NOMO-1 treated with DMSO at 0.1 percent for 48 hours (cell line): ENCODE measurements around the gene ABCF3.

Source experiments
- DNase-seq: peaks from one replicate; lab custom pipeline; 2025; ENCODE audit not compliant: unreplicated experiment; lab: John Stamatoyannopoulos, UW

Gene ABCF3

DNA sequence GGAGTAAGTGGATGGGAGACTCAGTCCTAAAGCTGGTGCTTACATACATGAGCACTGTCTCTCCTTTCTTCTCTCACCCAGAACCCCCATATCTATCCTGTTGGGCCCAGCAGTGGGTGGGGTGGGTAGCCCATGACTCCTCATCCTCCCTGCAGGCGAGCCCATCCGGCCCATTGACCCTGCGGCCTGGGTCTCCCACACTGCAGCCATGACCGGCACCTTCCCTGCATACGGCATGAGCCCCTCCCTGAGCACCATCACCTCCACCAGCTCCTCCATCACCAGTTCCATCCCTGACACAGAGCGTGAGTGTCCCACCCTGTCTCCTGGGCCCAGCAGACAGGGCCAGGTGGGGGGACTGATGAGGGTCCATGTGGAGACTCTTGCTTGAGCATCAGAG lies 19.3 kb upstream of the ABCF3 start:
- no peak for DNase-seq

DNA sequence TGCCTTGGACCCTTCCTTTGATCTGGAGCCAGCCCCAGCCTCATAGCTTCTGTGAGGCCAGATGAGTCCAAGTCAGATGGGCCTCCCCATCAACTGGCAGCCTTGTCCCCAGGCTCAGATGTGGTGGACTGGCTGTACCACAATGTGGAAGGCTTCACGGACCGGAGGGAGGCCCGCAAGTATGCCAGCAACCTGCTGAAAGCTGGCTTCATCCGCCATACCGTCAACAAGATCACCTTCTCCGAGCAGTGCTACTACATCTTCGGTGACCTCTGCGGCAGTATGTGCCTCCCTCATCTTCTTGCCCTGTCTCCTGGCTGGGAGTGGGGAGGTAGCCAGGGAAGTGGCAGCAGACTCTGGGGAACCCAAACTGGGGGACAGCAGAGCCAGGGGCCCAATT lies 18.2 kb upstream of the ABCF3 start:
- no peak for DNase-seq

DNA sequence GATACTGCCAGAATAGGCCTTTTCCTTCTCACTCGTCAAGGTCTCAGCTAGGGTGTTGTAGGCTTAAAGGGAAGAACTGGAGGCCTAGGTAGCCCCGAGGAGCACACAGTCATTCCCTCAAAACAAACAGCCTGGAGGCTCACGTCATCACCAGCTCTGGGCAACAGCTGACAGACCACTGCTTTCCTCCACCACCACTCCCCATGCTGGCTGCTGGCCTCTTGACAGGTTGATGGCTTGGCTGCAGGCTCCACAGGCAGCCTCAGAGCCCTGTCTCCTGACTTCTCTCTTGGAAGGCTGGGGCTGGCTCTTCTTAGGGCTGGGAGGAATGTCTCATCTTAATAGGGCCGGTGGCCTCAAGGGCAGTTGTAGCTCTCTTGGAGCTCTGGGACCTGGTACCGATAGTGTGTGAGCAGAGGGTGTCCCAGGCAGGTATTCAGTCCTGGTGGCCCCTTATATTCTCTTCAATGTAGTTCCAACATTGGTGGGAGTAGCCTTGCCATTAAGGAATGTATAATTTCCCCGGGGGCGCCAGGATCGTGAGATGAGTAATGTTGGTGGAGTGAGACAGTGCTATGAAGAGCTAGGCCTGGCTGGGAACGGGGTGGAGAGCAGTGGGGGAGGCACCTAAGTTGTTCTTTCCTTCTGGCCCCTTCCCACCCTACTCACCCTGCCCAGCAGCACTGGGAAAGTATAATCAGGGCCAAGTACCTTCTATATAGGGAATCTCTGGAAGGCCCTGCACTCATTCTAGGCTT lies 17.5 kb upstream of the ABCF3 start:
- no peak for DNase-seq

DNA sequence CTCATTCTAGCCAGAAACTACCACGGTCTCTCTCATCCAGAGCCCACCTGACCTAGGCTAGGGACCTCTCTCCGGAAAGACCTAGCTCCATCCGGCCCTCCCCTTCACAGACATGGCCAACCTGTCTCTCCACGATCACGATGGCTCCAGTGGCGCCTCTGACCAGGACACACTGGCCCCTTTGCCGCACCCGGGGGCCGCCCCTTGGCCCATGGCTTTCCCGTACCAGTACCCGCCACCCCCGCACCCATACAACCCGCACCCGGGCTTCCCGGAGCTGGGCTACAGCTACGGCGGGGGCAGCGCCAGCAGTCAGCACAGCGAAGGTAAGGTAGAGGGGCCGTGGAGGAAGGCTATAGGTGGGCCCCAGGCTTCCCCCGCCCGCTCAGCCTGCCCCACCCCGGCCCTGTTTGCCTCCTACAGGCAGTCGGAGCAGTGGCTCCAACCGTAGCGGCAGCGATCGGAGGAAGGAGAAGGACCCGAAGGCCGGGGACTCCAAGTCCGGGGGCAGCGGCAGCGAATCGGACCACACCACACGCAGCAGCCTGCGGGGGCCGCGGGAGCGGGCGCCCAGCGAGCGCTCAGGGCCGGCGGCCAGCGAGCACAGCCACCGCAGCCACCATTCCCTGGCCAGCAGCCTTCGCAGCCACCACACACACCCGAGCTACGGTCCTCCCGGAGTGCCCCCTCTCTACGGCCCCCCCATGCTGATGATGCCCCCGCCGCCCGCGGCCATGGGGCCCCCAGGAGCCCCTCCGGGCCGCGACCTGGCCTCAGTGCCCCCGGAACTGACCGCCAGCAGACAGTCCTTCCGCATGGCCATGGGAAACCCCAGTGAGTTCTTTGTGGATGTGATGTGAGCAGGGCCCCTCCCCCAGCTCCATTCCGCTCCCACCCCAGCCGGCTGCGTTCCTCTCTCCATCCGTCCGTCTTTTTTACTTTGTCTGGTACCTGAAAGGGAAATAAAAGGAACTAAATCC lies 15.8 kb upstream of the ABCF3 start:
- no peak for DNase-seq

DNA sequence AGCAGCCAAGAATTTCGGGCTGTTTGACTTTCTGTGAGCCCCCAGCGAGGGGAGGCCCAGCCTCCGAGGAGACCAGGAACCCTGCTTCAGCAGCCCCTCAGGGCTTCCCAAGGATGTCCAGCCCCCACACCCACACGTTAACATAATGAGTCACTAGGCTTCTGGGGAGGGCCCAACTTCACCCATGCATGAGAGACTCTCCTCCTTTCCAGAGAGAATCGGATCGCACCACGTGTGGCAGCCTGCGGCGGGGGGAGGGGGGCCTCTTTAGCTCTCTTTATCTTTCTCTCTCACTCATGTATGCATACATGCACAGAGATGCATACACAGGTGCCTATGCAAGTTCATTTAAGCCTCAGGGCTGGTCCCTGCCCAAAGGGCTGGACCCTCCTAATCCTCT lies 14.4 kb upstream of the ABCF3 start:
- DNase-seq = no peak

DNA sequence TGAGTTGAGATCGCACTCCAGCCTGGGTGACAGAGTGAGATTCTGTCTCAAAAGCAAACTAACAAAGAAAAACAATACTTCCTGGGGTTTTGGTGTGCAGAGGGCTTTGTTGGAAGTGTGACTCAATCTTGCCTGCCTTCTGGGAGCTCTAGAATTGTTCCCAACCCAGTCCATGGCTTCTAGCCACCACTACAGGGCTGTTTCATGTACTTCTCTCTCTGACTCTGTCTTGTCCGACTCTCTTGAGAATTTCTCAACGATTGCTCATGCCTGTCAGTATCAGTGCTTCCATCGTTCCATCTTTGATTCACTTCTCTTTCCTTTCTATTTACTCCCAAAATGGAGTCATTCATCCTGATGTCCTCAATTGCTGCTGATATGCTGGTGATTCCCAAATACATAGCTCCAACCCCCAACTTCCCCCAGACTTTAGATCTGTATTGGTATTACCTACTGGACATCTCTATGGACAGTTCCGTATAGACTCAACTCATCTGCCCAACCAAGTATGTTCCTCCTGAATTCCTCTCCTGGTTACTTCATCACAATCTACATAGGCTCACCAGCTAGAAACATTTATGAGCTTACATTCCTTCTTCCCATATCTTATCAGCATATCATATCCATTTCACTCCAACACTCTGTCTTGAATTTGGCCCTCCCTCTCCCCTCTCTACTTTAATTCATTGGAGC lies 13.2 kb upstream of the ABCF3 start:
- no peak for DNase-seq

DNA sequence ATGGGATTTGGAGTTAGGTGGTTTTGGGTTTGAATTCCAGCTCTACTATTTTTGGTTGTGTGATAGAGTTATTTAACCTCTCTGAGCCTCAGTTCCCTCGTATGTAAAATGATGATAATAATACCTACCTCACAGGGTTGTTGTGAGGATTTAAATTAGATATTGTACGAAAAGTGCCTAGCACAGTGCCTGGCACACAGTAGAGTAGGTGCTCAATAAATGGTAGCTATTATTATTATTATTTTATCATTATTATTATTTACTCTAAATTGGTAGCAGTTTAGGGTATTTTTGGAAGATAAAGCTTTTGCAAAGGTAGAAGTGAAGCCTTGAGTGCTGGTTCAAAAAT lies 12.7 kb upstream of the ABCF3 start:
- DNase-seq = no peak

DNA sequence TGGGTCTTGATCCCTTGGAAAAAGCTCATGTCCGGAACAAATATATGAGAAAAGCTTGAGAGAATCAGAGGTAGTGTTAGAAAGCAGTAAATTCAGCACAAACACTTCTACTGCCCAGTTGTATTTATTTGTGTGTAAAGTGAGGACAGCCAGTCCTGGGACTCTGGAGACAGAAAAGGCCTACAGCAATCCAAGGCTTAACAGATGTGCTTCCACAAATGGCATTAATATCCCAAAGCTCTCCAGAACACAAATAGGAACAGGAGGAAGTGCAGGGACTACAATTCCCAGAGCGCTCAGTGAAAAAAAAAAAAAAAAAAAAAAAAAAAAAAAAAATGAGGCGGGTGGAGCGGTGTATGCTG lies 11.7 kb upstream of the ABCF3 start:
- DNase-seq = no peak

DNA sequence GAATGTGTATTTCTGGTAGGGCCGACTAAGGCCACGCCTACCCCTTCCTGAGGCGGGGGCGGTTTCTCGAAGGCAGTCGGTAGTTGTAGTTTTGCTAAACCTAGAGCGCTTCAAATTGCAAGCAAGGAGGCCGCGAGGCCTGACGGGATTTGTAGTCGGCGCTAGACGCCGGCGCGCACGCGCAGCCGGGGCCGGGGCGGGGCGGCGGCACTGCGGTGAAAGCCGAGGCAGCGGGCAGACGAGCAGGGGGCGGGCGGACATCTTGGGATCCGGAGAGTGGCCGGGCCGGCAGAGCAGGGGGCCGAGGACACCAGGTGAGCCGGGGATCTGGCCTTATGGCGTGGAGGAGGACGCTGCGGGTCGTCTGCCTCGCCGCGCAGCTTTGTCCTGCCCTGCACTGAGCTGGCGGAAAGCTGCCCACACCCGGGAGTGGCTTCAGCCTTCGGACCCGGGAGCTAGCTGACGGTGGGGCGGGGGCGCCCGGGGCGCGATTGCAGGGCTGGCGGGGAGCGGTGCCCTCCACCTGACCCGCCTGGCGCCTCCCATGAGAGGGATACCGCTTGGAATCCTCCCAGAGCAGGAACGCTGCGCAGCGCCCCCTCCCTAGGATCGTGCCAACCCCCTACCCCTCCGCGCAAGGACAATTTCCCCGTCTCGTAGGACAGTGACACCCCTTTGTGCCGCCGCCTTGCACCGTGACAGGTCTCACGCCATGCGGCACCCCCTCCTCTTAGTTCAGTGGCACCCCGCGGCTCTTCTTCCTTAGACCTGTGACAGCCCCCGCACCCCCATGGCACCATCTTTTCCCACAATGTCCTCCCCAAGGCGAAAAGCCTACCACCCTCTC lies 11.1 kb upstream of the ABCF3 start, which contains the start of gene AP2M1:
TSS of gene AP2M1 (plus strand) at position 210 of the 847 bp plus-strand sequence. CDS start 2,139 bp downstream, outside the sequence.
- DNase-seq = peak; percentile 100

DNA sequence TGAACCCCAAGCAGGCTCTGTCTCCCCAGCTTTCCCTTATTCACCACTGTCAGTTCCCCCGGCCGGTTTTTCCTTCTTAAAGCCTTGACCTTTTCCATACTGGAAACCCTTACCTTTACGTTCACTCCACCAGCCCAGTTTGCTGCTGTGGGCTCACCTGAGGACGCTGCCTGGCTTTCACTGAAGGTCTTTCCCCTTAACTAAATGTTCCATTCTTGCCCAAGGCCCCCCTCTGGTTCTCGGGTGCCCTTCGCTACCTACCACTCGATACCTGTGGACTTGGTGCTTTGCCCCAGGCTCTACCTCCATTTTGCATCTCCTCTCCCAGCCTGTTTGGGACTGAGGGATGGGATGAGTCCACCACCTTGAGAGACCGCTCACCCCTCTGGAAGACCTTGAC lies 10.5 kb upstream of the ABCF3 start:
- no peak for DNase-seq

DNA sequence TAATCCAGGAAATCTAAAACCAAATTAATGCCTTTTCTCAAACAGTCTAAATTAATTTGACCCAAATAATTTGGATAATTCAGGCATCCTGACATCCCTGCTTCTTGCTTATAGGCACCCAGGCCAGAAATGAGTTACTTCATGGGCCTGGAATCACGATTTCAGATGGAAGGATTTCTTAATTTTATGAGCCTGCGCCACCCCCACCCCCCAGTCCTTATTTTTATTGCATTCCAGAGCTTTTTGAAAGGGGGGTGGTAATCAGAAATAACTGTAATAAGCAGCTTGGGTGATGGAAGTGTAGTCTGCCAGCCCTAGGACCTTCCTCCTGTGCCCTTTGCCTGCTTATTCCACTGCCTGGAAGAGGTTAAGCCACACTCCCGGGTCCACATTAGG lies 10.0 kb upstream of the ABCF3 start:
- DNase-seq = no peak

DNA sequence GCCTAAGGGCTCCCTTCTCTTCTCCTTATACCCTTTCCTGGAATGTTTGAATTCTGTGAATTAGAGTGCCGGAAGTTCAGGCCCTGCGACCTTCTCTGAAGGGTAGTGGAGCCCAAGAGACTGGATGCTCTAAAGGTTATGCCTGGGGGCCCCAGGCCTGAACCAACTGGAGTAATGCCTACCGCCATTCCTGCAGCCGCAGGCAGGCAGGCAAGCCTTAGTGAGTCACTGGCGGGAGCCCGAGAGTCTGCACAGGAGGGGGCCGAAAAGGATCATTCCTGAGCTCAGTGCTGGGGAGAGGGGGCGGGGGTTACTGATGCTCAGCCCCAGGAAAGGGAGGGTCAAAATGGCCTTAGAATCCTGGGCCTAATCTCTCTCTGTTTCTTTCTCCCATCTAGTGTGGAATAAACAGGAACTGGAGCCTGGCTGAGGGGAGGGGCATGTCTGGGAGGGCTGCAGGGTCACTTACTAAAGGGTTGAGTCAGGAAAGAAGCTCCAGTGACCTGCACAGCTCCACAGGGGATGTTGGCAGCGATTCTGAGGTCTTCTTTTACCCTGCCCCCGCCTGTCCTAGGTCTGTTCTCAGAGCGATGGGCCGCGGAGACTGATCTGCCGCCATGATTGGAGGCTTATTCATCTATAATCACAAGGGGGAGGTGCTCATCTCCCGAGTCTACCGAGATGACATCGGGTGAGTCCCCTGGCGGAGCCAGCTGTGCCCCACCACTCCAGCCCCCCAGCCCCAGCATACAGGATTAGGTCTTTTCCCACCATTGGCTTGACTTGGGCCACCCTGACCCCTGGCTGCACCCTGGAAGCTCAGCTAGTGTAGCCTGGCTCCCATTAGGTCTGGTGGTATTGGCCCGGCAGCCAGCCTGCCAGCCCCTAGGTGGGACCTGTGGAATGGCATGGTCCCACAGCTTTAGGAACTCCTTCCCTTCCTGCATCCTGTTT lies 9.3 kb upstream of the ABCF3 start:
- peak; percentile 70 for DNase-seq

DNA sequence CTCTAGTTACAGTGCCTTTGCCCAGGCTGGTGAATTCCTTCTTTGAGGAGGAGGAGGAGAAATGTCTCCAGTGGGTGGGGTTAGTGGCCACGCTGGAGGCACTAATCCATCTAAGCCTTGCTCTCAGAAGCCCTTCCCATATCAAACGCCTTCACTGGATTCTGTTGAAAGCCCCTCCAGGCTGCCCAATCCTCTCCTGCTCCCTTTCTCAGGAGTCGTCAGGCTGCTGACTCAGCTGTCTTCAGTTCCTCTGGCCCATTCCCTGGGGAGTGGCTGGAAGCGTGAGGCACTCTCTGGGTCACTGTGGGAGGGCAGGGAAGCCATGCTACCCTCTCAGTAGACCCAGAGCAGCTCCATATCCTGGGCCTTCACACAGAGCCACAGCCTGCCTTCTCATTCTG lies 8.7 kb upstream of the ABCF3 start:
- DNase-seq = no peak

DNA sequence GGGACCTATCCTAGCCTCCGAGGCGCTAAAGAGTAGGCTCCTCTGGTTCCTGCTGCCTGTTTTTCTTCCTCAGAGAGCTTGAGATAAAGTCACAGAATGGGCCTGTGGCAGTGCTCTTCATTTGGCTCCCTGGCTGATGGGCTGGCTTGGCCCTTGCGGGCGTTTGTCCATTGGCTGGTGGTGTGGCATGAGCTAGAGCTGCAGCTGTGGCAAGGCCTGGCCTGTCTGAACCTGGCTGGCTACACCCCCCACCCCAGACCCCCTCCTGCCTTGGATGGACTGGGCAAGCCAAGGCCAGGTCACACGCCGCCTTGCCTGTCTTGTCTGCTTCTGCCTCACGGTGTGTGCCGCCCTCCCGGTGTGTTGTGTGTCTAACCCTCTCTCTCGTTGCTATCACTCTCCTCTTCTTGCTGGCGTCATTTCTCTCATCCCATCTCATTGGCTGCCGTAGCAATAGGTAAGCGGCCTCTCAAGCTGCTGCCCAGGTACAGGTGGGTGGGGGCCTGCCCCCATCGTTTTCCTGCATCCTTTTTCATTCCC lies 8.2 kb upstream of the ABCF3 start:
- DNase-seq = no peak

DNA sequence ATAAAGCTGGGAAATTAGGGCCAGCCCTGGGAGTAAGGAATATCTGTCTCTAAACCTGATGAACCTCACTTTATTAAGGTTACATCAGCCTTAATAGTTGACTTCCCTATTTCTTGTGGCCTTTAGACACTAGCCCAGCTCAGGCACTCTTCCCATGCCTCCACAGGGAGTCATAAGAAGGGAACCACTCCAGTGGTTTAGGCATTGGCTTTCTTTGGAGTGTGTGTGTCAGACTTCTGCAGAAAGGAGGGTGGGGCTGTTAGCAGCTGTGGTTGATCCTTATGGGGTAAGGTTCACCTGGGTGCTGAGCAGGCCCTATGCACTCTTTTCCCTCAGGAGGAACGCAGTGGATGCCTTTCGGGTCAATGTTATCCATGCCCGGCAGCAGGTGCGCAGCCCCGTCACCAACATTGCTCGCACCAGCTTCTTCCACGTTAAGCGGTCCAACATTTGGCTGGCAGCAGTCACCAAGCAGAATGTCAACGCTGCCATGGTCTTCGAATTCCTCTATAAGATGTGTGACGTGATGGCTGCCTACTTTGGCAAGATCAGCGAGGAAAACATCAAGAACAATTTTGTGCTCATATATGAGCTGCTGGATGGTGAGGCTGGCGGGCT lies 7.4 kb upstream of the ABCF3 start:
- DNase-seq = no peak

DNA sequence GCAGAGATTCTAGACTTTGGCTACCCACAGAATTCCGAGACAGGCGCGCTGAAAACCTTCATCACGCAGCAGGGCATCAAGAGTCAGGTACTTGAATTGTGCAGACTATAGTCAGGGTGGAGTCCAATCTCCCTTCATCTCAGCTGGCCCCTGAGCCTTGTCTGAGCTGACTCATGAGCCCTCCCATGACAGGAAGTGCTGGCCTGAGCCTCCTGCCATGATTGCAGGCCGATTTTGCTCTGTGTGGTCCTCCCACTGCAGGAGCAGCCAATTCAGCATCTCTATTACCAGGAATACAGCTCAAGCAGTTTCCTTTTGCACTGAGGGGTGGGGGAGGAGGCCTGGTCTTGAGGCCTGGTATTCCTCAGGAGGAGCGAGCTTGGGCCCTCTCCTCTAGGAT lies 5.8 kb upstream of the ABCF3 start:
- no peak for DNase-seq

DNA sequence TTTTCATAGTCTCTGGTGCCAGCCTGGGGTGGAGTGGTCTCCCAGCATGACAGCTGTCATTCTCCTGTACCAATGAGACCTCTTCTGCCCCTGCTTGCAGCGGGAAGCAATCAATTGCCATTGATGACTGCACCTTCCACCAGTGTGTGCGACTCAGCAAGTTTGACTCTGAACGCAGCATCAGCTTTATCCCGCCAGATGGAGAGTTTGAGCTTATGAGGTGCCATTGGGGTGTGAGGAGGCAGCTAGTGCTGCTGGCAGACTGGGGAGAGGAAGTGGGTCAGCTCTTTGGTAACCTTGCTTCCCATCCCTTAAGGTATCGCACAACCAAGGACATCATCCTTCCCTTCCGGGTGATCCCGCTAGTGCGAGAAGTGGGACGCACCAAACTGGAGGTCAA lies 4.4 kb upstream of the ABCF3 start:
- no peak for DNase-seq

DNA sequence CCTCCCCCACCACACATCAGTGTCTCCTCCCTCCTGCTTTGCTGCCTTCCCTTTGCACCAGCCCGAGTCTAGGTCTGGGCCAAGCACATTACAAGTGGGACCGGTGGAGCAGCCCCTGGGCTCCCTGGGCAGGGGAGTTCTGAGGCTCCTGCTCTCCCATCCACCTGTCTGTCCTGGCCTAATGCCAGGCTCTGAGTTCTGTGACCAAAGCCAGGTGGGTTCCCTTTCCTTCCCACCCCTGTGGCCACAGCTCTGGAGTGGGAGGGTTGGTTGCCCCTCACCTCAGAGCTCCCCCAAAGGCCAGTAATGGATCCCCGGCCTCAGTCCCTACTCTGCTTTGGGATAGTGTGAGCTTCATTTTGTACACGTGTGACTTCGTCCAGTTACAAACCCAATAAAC lies 2.3 kb upstream of the ABCF3 start:
- no peak for DNase-seq
